ENCODE results near the gene MROH8.

MROH8 gene

GRCh38 chr20:37178839-37179682 is at the start of gene MROH8, which contains the start of gene RPN2:
Gene MROH8, minus strand, starts transcription at chr20:37179548.
Gene RPN2, plus strand, starts transcription at chr20:37179330. Its CDS starts 27 bp downstream, at chr20:37179357.
- DNase-seq (ENCODE audit: low read depth in 2 of 2): peak; percentile 96

DNA sequence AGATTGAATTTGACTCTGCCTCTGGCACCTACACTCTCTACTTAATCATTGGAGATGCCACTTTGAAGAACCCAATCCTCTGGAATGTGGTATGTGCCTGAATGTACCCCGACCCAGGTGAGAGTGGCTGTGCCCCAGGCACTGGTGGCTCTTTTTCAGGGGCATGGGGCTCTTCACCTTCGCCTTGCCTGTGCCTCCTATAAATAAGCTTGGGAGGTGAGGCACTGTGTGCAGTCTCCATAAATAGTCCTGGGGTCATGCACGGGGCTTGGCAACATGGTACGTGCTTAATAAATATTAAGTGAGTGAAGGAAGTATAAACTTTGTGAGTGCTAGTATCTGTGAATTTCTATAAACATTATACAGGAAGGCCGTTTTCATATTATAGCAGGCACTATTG is 49.3 kb upstream of the MROH8 start:
- no peak for DNase-seq (ENCODE audit: low read depth in 2 of 2)

DNA sequence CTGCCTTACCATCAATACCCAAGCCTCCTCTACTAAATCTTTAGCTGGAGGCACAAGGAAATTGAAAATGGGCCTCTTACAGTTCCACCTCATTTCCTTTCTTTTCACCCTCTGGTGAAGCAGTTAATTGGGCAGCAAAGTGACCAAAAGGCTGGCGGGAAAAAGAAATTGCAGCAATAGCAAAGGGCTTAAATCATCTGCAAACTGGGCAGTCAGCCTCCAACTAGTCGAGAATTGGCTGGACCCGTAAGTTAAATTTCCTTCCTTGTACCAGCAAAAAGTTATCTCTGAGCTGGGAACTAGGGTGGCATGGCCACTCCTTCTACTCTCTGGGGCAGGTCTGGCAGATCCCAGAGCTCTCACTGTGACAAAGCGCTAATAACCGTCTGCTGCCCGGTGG is 48.7 kb upstream of the MROH8 start:
- DNase-seq (ENCODE audit: low read depth in 2 of 2): no peak

DNA sequence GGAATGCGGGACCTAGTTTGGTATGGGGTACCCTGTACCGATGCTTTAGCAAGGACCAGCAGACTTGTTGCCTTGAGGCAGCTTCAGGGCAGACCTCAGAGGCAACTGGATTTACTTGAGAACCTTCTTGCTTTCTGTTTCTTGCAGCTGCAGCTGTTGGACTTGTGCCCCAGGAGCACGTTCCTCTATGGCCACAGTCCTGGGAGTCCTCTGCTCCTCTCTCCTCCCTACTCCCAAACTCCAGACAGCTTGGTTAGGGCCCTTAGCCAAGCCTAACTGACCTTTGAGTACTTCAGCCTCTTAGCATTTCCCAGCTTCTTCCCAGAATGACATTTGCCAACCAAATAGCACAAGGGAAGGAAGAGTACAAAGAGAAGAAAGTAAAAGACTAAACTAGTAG is 47.5 kb upstream of the MROH8 start:
- no peak for DNase-seq (ENCODE audit: low read depth in 2 of 2)

DNA sequence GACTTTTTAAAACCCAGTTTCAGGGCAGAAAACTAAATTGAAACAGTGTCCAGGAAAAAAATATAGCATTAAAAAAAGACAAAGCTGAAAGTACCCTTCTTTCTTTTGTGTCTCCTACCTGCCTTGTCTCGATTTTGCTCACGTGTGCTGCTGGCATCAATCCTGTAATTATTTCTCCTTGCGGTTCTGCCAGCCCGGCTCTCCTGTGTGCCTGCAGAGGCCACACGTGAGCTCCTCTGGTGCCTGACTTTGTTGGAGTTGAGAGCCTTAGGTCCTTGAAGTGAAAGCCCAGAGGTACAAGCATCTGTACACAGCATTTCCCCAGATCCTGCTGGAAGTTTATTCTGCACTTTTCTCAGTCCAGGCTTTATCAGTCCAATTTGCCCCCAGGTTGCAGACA is 45.8 kb upstream of the MROH8 start:
- DNase-seq (ENCODE audit: low read depth in 2 of 2): no peak

GRCh38 chr20:37223053-37223452 is 43.7 kb upstream of the MROH8 start:
- peak; percentile 52 for DNase-seq (ENCODE audit: low read depth in 2 of 2)

DNA sequence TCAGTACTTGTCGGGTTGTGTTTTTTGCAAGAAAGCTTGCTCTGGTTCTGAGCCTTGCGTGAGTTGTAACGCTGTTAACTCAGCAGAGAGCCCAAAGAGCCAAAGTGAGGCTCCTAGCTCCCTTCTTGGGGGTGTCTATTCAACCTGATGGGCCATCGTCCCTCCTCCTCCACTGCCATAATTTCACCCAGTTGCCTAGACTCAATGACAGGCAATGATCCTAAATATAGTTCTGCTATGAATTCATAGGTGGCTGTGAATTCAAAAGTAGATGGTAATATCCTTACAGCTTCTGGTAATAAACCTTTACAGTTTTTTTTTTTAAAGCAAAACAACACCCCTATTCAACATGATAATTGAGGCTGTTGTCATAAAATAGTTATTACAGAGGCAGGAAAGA is 42.7 kb upstream of the MROH8 start:
- no peak for DNase-seq (ENCODE audit: low read depth in 2 of 2)

GRCh38 chr20:37220731-37221130 is 41.4 kb upstream of the MROH8 start:
- DNase-seq (ENCODE audit: low read depth in 2 of 2): no peak

DNA sequence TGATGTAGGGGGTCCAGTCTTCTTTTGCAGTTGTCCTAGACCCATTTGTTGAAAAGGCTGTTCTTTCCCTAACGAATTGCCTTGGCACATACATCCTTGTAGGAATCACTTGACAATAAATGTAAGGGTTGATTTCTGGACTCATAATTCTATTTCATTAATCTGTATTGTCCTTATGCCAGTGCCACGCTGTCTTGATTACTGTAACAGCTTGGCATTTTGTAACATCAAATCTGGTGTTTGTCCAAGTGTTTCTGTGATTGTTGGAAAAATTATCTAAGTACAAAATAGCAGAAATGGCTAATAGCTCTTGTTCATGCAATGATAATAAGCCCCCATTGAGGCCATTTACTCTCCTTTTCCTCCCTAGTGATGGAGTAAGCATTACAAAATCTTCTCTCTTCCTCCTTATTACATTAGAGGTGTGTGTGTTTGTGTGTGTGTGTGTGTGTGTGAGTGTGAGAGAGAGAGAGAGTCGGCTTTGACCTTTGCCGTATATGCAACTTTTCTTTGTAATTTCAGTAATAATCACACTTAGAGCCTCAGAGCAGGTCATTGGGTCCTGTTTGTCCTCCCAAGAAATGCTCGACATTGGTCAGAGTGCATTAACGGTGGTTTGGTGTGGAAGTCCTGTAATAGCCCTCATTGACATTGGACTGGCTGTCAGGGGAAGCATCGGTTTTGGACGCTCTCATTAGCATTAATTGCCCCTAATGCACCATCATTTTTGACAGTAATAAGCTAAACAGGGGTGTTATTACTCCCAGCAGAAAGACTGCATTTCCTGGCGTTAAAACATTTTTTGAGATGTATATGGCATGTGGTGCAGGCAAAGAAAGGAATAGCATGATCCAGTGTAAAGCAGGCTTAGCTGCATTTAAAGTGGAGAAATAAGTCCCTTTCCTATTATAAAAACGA is 40.7 kb upstream of the MROH8 start:
- no peak for DNase-seq (ENCODE audit: low read depth in 2 of 2)

GRCh38 chr20:37218976-37219375 is 39.6 kb upstream of the MROH8 start:
- DNase-seq (ENCODE audit: low read depth in 2 of 2): no peak

DNA sequence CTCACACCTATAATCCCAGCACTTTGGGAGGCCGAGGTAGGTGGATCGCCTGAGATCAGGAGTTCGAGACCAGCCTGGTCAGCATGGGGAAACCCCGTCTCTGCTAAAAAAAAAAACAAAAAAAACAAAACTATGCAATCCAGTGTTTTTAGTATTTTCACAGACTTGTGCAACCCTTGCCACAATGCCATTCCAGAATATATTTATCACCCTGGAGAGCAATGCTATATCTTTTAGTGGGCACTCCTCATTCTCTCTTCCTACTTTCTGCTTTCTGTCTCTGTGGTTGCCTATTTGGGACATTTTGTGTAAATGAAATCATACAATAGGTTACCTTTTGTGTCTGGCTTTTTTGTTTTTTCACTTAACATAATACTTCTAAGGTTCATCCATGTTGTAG is 39.1 kb upstream of the MROH8 start:
- no peak for DNase-seq (ENCODE audit: low read depth in 2 of 2)

- no peak for DNase-seq (ENCODE audit: low read depth in 2 of 2)
Observed at GRCh38 chr20:37209661-37210314, 30.4 kb upstream of the MROH8 start.

- no peak for DNase-seq (ENCODE audit: low read depth in 2 of 2)
Observed at GRCh38 chr20:37209193-37209592, 29.8 kb upstream of the MROH8 start.

DNA sequence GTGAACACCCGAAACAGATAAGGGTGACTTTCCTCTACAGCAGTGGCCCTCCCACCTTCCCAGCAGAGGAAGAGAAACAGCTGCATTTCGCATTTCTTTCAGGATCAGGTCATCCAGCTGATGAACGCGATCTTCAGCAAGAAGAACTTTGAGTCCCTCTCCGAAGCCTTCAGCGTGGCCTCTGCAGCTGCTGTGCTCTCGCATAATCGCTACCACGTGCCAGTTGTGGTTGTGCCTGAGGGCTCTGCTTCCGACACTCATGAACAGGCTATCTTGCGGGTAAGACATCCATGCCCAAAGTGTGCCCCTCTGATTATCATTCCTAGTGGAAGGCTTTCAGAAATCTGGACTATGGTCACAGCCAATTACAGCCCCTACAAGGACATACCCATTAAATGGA is 27.8 kb upstream of the MROH8 start:
- no peak for DNase-seq (ENCODE audit: low read depth in 2 of 2)

DNA sequence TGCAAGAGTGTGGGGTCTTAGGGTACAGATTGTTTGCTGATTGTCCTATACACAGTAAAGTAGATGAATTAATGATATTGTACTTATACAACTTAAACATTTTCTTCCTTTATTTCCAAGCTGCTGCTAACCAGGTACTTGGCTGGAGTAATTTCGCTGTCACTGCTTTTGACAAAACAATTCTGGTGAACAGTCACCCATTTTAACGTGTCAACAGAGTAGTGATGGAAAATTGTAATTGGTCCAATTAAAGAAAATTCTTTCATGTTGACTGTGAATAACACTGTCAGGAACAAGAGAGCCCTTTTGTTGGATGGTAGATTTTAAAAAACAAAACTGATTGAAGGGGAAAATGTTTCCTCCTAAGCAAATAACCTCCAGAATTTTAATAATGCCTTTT is 26.4 kb upstream of the MROH8 start:
- no peak for DNase-seq (ENCODE audit: low read depth in 2 of 2)

DNA sequence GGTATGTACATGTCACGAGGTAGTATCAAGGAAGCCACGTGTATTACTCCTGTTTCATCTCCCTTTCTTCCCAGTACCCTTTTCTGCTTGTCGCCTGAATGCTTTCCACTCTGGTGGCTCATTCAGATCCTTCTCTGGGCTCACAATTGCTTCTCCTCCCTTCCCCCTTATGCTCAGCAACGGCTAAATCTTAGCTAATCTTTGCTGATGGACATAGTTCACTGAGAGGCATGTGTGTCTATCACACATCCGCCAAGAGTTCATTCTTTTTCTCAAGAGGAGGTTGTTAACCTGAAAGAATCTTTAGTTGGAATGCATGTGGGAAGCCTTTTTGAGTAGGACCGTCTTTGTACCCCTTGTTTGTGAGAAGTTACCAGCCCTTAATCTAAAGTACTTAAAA is 25.8 kb upstream of the MROH8 start:
- no peak for DNase-seq (ENCODE audit: low read depth in 2 of 2)

DNA sequence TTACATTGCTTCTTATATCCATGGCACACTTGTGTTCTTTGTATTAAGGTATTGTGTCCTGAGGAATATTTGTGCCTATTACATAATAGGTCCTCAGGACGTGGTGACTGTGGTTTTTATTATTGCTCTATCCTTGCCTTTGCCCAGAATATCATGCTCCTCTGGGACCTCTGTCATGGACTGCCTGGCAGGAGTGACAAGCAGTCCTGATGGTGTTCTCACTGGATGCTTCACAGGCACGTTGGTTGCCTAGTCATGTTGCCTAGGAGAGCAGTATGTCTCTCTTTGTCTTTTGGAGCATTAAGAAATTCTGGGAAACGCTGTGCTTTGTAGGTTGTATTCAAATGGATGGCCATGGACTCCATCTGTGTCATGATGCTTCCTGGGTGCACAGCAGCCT is 24.7 kb upstream of the MROH8 start:
- no peak for DNase-seq (ENCODE audit: low read depth in 2 of 2)

- DNase-seq (ENCODE audit: low read depth in 2 of 2): peak; percentile 95 to 96
Observed at GRCh38 chr20:37202267-37202943, 23.1 kb upstream of the MROH8 start.

DNA sequence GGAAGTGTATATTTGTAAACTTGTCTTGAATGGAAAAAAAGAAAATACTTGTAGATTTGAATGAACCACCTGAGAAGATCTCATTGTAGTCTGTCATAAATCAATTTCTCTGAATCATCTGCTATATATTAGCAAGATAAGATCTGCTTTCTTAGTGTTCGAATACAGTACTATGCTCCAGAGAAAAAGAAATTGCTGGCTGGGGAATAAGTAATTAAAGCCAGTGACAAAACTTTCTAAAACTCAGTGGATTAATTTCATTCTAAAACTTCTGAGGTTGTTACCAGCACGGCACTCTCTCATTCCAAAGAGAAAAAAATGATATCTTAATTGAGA is 22.4 kb upstream of the MROH8 start:
- DNase-seq (ENCODE audit: low read depth in 2 of 2): no peak

DNA sequence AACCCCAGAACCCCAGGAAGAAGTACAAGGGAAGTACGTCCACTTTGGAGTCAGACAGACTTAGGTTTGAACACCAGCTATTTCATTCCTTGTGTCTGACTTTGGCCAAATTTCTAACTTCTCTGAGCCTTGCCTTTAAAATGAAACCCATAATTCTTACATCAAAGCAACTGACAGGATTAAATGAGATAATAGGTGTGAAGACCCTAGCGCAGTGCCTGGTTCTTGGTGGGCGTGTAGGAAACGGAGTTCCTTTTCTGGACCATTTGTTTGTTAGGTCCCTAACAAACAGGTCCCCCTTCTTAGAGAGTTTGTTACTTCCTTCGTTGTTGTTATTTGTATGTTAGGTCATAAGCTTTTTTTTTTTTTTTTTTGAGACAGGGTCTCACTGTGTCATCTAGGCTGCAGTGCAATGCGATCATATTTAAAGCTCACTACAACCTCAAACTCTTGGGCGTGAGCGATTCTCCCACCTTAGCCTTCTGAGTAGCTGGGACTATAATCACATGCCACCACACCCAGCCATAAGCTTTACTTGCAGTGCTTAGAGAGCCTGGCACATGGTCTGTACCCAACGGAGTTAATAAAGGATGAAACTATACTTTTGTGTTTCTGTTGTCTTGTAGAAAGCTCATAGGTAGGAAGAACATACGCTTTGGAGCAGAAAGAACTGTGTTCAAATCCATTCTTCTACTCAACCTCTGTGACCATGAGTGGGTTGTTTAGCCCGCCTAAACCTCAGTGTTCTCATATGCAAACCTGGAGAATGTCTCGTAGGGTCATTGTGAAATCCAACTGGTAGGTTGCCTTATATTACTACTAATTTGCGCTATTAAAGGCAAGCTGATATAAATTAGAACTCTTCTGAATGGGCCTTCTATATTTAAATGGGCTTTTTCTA is 21.8 kb upstream of the MROH8 start:
- DNase-seq (ENCODE audit: low read depth in 2 of 2): no peak

GRCh38 chr20:37200376-37200775 is 21.0 kb upstream of the MROH8 start:
- DNase-seq (ENCODE audit: low read depth in 2 of 2): no peak

Measured in fibroblast of skin of left quadriceps (primary cell).